GM21786 (cell line): ENCODE data around the gene ATN1.

ENCODE experiments used
- ATAC-seq: cut with Tn5 transposase; IDR thresholded peaks from one replicate; pipeline ENCODE4 v1.9.1; 2021; ENCODE audit not compliant: unreplicated experiment

ATN1 gene

DNA sequence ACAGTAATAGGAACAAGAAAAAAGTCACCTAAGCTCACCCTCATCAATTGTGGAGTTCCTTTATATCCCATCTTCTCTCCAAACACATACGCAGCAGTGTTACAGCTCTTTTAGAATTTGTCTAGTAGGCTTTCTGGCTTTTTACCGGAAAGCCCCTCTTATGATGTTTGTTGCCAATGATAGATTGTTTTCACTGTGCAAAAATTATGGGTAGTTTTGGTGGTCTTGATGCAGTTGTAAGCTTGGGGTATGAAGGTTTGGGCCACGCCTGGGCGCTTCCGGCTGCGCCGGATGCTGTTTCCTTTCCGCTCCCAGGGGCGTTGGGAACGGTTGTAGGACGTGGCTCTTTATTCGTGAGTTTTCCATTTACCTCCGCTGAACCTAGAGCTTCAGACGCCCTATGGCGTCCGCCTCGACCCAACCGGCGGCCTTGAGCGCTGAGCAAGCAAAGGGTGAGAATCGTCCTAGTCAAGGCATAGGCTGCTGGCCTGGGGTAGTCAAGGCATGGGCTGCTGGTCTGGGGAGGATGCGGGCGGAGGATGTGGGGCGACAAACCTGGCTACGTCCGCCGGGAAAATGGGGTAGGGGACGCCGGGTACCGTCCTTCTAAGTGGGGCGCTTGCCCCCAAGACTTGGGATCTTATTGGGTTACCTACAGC lies 16.1 kb downstream of the ATN1 start, which contains the start of the genes C12orf57 and RNU7-1:
TSS of gene C12orf57 (plus strand) at position 301 of the 659 bp plus-strand sequence. CDS start at position 401, 100 bp downstream.
TSS of gene RNU7-1 (plus strand) at position 95 of the 659 bp plus-strand sequence.
- peak; percentile 25 for ATAC-seq

DNA sequence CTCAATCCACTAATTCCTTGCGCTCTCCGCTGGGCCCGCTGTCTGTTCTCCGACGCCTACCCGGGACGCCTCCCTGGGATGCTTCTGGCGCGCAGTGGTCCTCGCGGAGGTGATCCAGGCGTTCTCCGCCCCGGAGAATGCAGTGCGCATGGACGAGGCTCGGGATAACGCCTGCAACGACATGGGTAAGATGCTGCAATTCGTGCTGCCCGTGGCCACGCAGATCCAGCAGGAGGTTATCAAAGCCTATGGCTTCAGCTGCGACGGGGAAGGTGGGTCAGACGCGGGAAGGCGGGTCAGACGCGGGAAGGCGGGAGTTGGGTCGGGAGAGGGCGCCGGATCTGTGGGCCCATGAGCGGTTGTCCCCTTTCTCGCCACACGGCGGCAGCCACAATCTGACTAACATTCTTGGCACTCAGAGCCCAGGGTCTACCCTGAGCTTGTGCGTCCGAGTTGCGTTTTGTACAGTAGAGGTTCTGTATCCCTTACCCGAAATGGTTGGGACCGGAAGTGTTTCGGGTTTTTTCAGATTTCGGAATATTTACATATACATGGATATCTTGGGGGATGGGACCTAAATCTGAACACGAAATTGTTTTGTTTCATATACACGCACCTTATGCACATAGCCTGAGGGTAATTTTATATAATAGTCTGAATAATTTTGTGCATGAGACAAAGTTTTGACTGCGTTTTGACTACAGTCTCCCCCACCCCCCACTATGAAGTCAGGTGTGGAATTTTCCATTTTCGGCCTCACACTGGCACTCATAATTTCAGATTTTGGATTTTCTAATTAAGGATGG lies 16.8 kb downstream of the ATN1 start:
- peak; percentile 36 for ATAC-seq

DNA sequence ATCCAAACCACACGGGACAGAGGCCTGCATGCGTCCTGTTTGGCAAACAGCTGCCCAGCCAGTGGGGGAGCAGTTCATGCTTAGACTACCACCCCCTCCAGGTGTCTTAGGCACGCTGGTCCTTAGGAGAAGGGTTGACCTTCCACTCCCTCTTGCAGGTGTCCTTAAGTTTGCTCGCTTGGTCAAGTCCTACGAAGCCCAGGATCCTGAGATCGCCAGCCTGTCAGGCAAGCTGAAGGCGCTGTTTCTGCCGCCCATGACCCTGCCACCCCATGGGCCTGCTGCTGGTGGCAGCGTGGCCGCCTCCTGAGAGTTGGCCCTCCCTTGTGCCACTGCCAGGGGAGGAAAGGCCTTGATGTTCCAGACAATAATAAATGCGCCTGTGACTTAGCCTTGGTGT lies 17.9 kb downstream of the ATN1 start:
- ATAC-seq = no peak

DNA sequence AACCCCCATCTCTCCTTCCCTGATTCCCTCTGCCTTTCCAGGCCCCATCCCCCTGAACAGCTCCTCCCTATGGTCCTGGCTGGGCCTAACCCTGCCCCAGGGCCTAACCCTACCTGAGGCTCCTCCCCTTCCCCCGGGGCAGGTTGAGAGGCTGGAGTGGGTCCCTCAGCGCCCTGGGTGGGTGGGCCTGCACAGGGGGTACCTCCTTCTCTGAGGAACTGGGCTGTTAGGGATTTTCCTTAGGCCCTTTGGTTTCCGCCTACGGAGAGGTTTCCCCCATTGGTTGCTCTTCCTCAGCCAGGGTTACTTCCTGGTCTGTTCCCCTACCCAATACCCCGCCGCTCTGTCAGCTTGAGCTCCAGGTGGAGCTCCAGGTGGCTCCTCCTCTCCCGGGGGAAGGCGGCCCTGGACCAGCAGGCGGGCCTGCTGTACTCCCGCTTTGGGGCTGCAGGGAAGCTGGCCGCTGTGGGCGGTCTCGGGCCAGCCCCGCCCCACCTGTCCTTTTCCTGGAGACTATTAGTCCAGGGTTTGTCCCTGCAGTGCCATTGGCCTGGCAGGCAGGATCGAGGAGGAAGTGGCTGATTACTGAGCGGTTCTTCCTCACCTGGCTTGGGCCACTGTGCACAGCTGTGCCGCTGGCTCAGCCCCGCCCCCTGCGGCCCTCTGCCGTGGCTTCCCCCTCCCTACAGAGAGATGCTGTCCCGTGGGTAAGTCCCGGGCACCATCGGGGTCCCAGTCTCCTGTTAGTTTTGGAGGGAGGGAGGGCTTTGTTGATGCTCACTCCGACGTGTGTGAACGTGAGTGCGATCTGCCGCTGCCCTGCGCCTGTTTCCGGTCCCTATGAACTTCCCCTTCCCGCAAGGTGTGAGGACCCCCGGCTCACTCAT lies 18.5 kb downstream of the ATN1 start:
- ATAC-seq = peak; percentile 23

DNA sequence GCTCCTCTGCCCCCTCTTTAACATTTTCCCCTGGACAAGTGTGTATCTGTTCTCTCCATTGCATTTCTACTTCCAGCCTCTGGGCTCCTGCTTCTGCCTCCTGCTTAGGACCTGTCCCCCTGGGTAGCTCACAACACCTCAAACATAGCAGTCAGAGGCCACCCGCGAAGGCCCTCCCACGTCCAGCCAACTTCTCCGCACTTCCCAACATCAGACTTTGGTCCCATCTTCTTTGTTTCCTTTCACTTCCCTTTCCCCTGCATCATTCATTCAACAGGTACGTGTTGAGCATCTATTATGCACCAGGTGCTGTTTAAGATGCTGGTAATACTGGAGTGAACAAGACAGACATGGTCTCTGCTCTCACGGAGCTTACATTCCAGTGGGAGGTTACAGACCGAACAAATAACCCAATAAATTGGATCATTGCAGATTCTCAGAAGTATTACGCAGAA lies 19.2 kb downstream of the ATN1 start:
- no peak for ATAC-seq

DNA sequence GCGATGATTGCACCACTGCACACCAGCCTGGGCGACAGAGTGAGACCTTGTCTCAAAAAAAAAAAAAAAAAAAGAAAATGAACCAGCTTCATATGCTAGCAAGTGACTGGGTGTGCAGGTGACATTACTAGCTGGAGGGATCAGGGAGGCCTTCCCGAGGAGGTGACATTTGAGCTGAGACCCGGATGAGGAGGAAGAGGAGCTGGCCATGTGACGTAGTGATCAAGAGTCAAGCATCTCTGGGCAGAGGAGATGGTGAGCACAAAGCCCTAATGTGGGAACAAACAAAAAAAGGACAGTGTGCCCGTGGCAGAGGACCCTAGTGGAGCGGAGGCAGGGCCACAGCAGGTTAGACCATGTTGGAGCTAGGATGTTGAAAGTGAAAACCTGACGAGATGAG lies 19.9 kb downstream of the ATN1 start:
- ATAC-seq = no peak

DNA sequence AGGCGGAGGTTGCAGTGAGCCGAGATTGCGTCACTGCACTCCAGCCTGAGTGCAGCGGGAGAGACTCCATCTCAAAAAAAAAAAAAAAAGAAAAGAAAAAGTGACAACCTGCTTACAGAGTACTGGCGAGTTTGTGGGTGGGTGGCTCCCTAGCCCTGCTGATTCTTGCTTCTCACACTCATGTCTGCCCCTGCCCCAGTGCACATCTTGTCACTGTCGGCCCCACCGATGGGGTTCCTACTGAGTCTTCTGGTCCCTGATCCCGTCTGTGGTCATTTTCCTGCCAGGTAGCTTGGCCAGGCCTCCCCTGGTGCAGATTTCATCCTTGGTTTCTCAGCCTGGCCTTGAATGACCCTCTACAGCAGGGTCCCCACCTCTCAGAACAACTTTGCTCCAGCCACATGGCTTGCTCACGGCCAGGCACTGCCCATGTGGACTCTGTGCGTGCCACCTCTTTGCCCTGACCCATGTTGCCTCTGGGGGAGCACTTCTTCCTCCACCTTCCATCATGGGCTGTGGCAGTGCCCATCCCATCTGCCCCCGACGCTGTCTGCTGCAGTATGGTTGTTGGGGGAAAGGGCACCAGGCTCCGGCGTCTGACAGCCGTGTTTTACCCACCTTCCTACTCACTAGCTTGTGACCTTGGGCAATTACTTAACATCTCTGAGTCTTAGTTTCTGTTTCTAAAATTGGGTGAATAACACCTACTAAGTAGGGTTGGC lies 21.3 kb downstream of the ATN1 start:
- ATAC-seq = no peak

DNA sequence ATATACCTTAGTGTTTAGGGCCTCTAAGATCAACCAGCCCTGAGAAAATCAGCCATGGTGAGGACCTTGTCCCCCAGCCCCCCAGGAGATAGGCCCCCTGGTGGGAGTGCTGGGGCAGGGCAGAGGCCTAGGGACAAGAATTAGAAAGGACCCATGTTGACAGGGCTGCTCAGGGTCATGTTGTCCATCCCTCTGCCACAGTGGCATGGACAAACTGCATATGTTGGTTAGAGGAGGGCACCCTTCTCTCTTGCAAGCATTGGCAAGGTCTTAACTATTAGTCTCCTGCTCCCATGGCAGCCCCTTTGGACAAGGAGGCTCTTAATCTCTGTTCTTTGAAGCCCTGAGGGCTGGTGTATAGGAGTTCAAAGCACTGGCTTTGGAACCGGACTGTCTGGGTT lies 22.6 kb downstream of the ATN1 start:
- ATAC-seq = no peak

DNA sequence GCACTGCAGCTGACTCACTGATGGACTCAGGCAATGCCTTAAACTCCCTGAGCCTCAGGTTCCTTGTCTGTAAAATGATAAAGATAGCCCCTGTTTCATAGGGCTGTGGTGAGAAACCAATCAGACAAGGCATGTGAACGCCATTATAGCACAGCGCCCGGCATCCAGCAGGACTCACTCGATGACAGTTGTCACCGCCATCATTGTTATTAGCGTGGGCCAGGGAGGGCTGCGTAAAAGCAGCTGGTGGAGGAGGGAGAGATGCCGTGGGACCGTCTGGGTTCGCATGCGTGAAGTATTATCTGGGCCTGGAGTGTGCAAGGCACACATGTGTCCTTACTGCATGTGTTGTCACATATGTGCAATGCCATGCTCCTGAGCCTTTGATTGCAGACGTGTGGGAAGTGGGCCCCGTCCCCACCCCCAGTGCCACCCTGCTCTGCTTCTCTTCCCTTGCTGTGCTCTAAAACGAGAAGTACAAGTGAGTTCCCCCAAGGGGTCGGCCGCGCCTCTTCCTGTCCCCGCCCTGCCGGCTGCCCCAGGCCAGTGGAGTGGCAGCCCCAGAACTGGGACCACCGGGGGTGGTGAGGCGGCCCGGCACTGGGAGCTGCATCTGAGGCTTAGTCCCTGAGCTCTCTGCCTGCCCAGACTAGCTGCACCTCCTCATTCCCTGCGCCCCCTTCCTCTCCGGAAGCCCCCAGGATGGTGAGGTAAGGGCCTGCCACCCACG lies 23.2 kb downstream of the ATN1 start, which contains the start of gene PTPN6:
TSS of gene PTPN6 (plus strand) at position 546 of the 730 bp plus-strand sequence. CDS start at position 703, 157 bp downstream.
- ATAC-seq = peak; percentile 18

DNA sequence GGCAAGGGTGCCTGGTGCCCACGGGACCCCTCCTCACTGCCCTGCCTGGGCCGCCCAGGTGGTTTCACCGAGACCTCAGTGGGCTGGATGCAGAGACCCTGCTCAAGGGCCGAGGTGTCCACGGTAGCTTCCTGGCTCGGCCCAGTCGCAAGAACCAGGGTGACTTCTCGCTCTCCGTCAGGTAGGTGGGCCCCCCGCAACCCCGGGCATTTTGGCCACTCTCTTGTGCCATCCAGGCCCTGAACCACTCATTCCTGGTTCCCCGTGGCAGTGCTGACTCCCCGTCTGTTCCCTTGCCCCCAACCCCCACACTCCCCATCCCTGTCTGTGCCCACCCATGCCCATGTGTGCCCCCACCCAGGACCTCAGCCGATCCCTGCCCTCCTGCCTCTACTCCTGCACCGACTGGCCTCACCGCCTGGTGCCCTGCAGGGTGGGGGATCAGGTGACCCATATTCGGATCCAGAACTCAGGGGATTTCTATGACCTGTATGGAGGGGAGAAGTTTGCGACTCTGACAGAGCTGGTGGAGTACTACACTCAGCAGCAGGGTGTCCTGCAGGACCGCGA lies 23.9 kb downstream of the ATN1 start:
- no peak for ATAC-seq

DNA sequence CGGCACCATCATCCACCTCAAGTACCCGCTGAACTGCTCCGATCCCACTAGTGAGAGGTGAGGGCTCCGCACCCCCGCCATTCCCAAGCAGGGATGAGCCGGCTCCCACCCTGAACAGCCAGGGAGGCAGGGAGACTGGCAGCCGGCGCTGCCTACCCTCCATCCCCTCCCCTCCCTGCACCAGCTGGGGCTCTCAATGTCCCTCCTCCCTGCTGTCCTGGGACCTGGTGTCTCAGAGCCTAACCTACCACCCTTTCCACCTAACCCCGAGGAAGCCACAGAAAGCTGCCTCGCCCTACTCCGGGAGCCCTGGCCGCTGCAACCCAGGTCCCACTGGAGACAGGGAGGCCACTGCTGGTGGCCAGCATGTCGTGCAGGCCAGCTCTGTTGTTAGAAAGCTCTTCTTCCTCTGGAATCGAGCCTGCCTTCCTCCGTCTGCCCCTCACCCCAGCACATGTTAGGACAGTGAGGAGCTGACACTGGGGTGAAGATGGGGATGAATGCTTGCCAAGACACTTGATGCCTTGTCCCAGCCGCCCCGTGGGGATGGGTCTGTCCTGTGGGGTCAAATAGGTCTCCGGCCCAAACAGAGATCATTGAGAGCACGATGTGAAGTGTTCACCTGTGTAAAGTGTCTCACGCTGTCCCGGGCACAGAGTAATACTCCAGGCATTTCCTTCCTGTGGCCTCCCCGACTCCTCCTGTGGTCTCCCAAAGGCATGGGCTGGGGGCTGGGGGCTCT lies 24.5 kb downstream of the ATN1 start:
- no peak for ATAC-seq

DNA sequence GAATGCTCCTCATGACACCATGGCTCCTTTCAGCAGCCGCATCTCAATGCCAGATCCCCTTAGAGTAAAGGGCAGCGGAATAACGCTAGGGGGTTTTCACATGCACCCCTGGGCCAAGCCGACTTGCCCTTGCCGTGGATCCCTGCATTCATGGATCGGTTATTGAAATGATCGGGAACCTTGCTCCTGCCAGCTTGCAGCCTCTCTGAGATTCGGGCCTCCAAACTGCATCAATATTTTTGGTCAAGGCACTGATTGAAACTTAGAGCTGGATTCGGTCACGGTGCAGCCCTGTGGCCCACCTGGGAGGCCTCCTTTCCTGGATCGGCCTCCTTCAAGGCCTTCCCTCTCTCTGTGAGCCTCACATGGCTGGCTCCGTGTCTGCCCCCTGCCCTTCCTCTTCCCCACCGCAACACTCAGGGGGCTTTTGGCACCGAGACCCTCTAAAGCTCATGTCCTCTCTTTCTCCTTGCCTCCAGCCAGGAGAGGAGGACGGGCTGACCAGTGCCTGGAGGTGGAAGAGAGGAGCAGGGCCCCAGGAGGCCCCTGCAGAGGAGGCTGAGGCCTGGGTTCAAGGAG lies 25.2 kb downstream of the ATN1 start:
- no peak for ATAC-seq

DNA sequence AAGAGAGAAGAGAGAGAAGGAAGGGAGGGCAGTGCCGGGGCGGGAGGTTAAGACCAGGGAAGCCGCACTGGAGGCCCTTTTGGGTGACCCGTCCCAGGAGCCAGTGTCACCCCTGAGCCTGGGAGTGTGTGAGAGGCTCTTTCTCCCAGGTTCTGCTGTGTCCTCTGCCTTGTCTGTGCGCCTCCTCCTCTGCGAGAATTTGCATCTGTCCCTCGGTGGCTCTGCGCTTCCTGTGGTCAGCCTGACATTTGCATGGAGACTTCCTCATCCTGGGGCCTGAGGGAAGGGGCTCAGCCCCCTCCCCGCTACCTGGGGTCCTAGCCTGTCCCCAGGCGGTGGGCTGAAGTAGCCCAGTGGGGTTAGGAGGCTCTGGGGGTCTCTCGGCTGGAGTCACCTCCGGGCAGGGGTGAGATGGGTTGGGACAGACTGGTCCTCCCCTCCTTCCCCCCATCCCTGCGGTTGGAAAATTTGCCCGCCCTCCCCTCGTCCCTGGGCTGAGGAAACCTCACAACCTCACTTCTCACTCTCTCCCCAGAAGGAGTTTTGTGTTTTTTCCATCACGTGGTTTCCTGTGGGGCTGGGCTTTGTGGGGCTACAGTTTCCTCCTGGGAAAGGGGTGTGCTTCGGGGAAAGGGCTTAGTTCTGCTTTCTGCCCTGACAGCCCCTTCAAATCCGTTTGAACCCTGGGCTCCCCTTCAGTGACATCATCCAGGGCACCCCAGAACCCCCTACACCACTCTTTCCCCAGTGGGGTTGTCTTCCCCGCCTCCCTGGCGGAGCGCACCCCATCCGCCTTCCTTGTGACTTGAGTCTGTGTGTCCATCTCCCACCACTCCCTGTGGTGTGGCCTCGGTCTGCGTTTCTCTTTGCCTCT lies 25.9 kb downstream of the ATN1 start:
- peak; percentile 43 for ATAC-seq

DNA sequence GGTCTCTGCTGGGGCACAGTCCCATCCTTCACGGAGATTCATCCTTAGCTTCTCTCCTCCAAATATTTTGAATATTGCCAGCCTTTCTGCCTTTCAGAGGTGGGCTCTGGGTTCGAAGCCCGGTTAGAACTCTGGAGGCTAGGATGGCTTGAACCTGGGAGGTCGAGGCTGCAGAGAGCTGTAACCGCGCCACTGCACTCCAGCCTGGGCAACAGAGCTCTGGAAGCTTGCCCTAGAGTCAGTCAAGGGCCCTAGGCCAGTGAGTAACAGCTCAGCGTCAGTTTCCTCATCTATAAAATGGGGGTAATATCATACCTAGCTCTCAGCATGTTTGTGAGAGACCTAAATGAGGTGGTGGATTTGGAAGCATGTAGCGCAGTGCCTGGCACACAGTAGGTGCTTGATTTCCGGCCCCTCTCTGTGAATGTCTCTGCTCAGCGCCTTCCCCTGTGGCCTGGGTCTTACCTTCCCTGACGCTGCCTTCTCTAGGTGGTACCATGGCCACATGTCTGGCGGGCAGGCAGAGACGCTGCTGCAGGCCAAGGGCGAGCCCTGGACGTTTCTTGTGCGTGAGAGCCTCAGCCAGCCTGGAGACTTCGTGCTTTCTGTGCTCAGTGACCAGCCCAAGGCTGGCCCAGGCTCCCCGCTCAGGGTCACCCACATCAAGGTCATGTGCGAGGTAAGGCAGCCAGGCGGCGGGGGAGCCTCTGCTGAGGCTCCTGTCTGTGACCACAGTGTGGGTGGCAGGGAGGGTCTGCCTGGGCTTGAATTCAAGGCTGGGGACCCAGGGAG lies 26.8 kb downstream of the ATN1 start:
- no peak for ATAC-seq

DNA sequence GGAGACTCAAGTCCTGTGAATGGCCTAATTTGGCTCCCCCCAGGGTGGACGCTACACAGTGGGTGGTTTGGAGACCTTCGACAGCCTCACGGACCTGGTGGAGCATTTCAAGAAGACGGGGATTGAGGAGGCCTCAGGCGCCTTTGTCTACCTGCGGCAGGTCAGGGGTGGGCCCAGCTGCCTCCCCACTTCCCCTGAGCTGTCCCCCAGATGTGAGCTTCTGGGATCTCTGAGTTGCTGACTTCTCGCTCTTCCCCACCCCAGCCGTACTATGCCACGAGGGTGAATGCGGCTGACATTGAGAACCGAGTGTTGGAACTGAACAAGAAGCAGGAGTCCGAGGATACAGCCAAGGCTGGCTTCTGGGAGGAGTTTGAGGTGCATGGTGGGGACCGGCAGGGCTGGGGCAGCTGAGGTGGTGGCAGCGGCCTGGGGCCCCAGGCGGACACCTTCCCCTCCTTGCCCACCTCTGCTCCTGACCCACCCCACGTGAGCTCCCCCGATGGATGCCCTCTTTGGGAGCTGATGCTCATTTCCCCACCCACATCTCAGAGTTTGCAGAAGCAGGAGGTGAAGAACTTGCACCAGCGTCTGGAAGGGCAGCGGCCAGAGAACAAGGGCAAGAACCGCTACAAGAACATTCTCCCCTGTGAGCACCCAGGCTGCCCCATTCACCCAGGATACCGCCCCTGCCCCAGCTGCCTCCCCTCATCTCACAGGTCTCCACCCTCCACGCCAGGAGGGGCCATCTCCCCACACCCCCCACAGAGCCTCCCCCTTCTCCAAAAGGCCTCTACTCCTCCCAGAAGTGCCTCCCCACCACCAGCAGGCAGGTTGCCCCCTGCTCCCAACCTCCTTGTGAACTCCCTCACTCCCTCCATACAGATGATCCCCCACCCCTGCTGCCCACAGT lies 27.6 kb downstream of the ATN1 start:
- no peak for ATAC-seq
